K562 (cell line): ENCODE measurements around the gene CFAP97D2. TPM values are rescaled to one million over a fixed set of nuclear protein-coding genes. Genes with fewer than 3 reads are reported as not detected.

Experiments
- ATAC-seq: fragments of 200-7000 bp; cut with Tn5 transposase; 3 replicates; pipeline ENCODE4 v1.9.1; 2020; ENCODE audit warnings: moderate library complexity
- BruUV-seq: library from RNA; stranded (reverse); fragments of 400-500 nt; replicated peaks from 2 replicates; lab custom pipeline; 2021; lab: Mats Ljungman, UMichigan
- CTCF ChIA-PET: fragments of 300-600 bp; formaldehyde crosslinking; extraction: SDS; loops from one replicate; lab custom pipeline; 2021; ENCODE audit warnings: low intra/inter-chr PET ratio; lab: Yijun Ruan, JAX
- POLR2A ChIA-PET: fragments of 300-600, 350-650 bp; sonication (Branson Sonifier 250); formaldehyde crosslinking; extraction: SDS; loops from one replicate; lab custom pipeline; 2021; ENCODE audit warnings: antibody characterized with exemption, inconsistent platforms; lab: Yijun Ruan, JAX
- DNase-seq, 4 experiments: peaks; one replicate each; pipeline versions ENCODE4 v3.0.0 to v3.0.0-alpha.2; 2011 to 2018; ENCODE audit warnings: low spot score in 3 of 4, mixed read lengths in 3 of 4; ENCODE audit errors: extremely low read depth in 1 of 4
- FAIRE-seq: peaks from 2 replicates; lab custom pipeline; 2011; peaks lifted over from hg19 to GRCh38; lab: Jason Lieb, UNC
- H2AFZ ChIP-seq: 2 replicates; pipeline ENCODE4 v1.6.0; 2011; ENCODE audit warnings: low read depth, low read length, control low read depth, inconsistent platforms
- H3K27ac ChIP-seq: fragments of 200-600 bp; 3 replicates; pipeline ENCODE4 v1.8.0; 2011; ENCODE audit warnings: low read depth, mild to moderate bottlenecking, control low read depth, inconsistent platforms, low read length, moderate library complexity, mixed read lengths; ENCODE audit errors: extremely low read depth
- H3K27me3 ChIP-seq, 2 experiments: fragments of 300-600 bp in 1 of 2; 2 replicates in 1 of 2; 3 replicates in 1 of 2; pipeline versions ENCODE4 v1.6.0 to v1.8.0; 2011; ENCODE audit warnings: inconsistent platforms in 2 of 2, low read length in 2 of 2, mild to moderate bottlenecking in 1 of 2, mixed read lengths in 1 of 2, moderate library complexity in 1 of 2; ENCODE audit not compliant: control insufficient read depth in 2 of 2, insufficient read depth in 2 of 2
- H3K36me3 ChIP-seq: fragments of 300-600 bp; 3 replicates; pipeline ENCODE4 v1.8.0; 2011; ENCODE audit warnings: mild to moderate bottlenecking, low read length, inconsistent platforms; ENCODE audit not compliant: control insufficient read depth, insufficient read depth
- H3K4me1 ChIP-seq, 2 experiments: fragments of 200-600 bp in 1 of 2; replicated peaks in 1 of 2; 2 replicates in 1 of 2; 3 replicates in 1 of 2; pipeline versions ENCODE4 v1.5.1 to v1.8.0; 2011; ENCODE audit warnings: inconsistent platforms in 2 of 2, low read length in 2 of 2, mild to moderate bottlenecking in 1 of 2, mixed read lengths in 1 of 2, moderate library complexity in 1 of 2; ENCODE audit not compliant: control insufficient read depth in 2 of 2, insufficient read depth in 2 of 2
- H3K4me2 ChIP-seq: 2 replicates; pipeline ENCODE4 v1.6.1; 2011; ENCODE audit warnings: low read length, control low read depth, inconsistent platforms, mixed read lengths; ENCODE audit not compliant: insufficient read depth
- H3K4me3 ChIP-seq: fragments of 200-600 bp; sonication (generic), shearing (Covaris generic); 2 replicates; pipeline ENCODE4 v1.5.1; 2016; ENCODE audit warnings: control low read depth, inconsistent platforms
- H3K79me2 ChIP-seq: fragments of 200-600 bp; 3 replicates; pipeline ENCODE4 v1.8.0; 2011; ENCODE audit warnings: low read length, inconsistent platforms; ENCODE audit not compliant: control insufficient read depth, insufficient read depth
- H3K9ac ChIP-seq, 2 experiments: 2 replicates each; pipeline versions ENCODE4 v1.6.0 to v1.6.1; 2011; ENCODE audit warnings: low read depth in 2 of 2, low read length in 2 of 2, control low read depth in 1 of 2, inconsistent platforms in 1 of 2, mild to moderate bottlenecking in 1 of 2, mixed read lengths in 1 of 2; ENCODE audit not compliant: insufficient read depth in 1 of 2
- H3K9me1 ChIP-seq: one replicate; pipeline ENCODE4 v1.6.0; 2011; ENCODE audit warnings: inconsistent platforms, mild to moderate bottlenecking, low read length, moderate library complexity; ENCODE audit not compliant: control insufficient read depth, insufficient read depth
- H3K9me3 ChIP-seq: replicated peaks from 2 replicates; pipeline ENCODE4 v1.5.1; 2011; ENCODE audit warnings: low read depth, low read length, inconsistent platforms; ENCODE audit not compliant: control insufficient read depth, insufficient read depth
- H4K20me1 ChIP-seq: replicated peaks from 2 replicates; pipeline ENCODE4 v1.6.1; 2011; ENCODE audit warnings: low read length, inconsistent platforms, mixed read lengths; ENCODE audit not compliant: control insufficient read depth, insufficient read depth
- DMBX1 ChIP-seq: fragments of 250-450 bp; sonication (Bioruptor Pico); IDR thresholded peaks from 2 replicates; pipeline ENCODE4 v1.8.0; 2022; ENCODE audit warnings: inconsistent platforms, mild to moderate bottlenecking, moderate library complexity, borderline replicate concordance
- ETS2 ChIP-seq: IDR thresholded peaks from 2 replicates; pipeline ENCODE4 v1.6.1; 2016; ENCODE audit warnings: borderline replicate concordance, missing genetic modification characterization, mild to moderate bottlenecking, moderate library complexity, missing compliant biosample characterization; ENCODE audit not compliant: poor library complexity, severe bottlenecking
- FOXO4 ChIP-seq: fragments of 450-650 bp; formaldehyde crosslinking; IDR thresholded peaks from 2 replicates; pipeline ENCODE4 v1.4.0; 2020; ENCODE audit warnings: mild to moderate bottlenecking, moderate library complexity
- HDGF ChIP-seq: fragments of 450-650 bp; IDR thresholded peaks from 2 replicates; pipeline ENCODE4 v1.6.1; 2016
- HMBOX1 ChIP-seq: sonication (generic); IDR thresholded peaks from 2 replicates; pipeline ENCODE4 v1.6.1; 2016
- KAT2B ChIP-seq: IDR thresholded peaks from one replicate; pipeline ENCODE4 v1.6.1; 2012; ENCODE audit warnings: low read depth, mild to moderate bottlenecking, control low read depth, inconsistent platforms, low read length, moderate library complexity
- KDM1A ChIP-seq, 2 experiments: fragments of 450-650 bp; IDR thresholded peaks; 2 replicates each; pipeline ENCODE4 v1.6.1; 2016; ENCODE audit warnings: mild to moderate bottlenecking in 2 of 2
- LCOR ChIP-seq: sonication (generic); formaldehyde crosslinking; IDR thresholded peaks from 2 replicates; pipeline ENCODE4 v1.8.0; 2022; ENCODE audit warnings: mild to moderate bottlenecking, missing genetic modification reagents
- MLLT1 ChIP-seq, 2 experiments: fragments of 450-650 bp; IDR thresholded peaks; 2 replicates each; pipeline ENCODE4 v1.6.1; 2016
- MLX ChIP-seq, 2 experiments: fragments of 450-650 bp in 1 of 2; sonication (generic) in 1 of 2; formaldehyde crosslinking; conservative IDR thresholded peaks; 2 replicates each; pipeline versions ENCODE4 v1.4.0 to v1.8.1; 2020 to 2022; ENCODE audit warnings: mild to moderate bottlenecking in 1 of 2, missing genetic modification reagents in 1 of 2
- NFYB ChIP-seq: IDR thresholded peaks from 2 replicates; pipeline ENCODE4 v1.6.1; 2011; ENCODE audit warnings: mild to moderate bottlenecking, moderate library complexity; ENCODE audit not compliant: insufficient read length; ENCODE audit errors: extremely low read depth
- SFPQ ChIP-seq: fragments of 200-400 bp; formaldehyde crosslinking; IDR thresholded peaks from 2 replicates; pipeline ENCODE4 v1.6.1; 2017; ENCODE audit warnings: mild to moderate bottlenecking, low read depth, low read length, moderate library complexity
- TRIM24 ChIP-seq, 2 experiments: fragments of 450-650 bp; IDR thresholded peaks; 2 replicates each; pipeline ENCODE4 v1.6.1; 2016
- ZBTB1 ChIP-seq: sonication (generic); formaldehyde crosslinking; IDR thresholded peaks from 2 replicates; pipeline ENCODE4 v1.8.1; 2023; ENCODE audit warnings: missing genetic modification reagents, low read depth, mild to moderate bottlenecking, borderline replicate concordance
- ZNF140 ChIP-seq: fragments of 250-450 bp; sonication (Bioruptor Pico); IDR thresholded peaks from 2 replicates; pipeline ENCODE4 v1.8.0; 2021; ENCODE audit warnings: moderate library complexity, mild to moderate bottlenecking, inconsistent platforms
- ZNF224 ChIP-seq: sonication (generic); formaldehyde crosslinking; IDR thresholded peaks from 2 replicates; pipeline ENCODE4 v1.8.0; 2022; ENCODE audit warnings: mild to moderate bottlenecking, missing genetic modification reagents
- ZNF561 ChIP-seq: fragments of 450-650 bp; formaldehyde crosslinking; conservative IDR thresholded peaks from 2 replicates; pipeline ENCODE4 v1.4.0; 2020; ENCODE audit warnings: mild to moderate bottlenecking, moderate library complexity
- WGBS: fragments of 100-300 bp; shearing (Covaris generic); methylation state at CpG from one replicate; pipeline ENCODE4 v1.1.6; 2016; ENCODE audit warnings: low coverage, mixed read lengths; ENCODE audit not compliant: insufficient coverage; ENCODE audit errors: missing lambda C conversion rate; 5-methylcytosine and 5-hydroxymethylcytosine counted together
- in situ Hi-C: fragments of 300-500 bp; cut with MboI; formaldehyde crosslinking; loops from 4 replicates; pipeline ENCODE4 v1.15.0; 2018; ENCODE audit warnings: inconsistent platforms, mixed read lengths
- intact Hi-C: fragments of 100-400 bp; cut with micrococcal nuclease; formaldehyde crosslinking; loops from 2 replicates; pipeline ENCODE4 v1.14.2; 2022
- polyA plus RNA-seq, 8 experiments: library from polyadenylated mRNA; depleted of rRNA in 4 of 8; stranded (reverse) in 5 of 8; unstranded in 3 of 8; fragments of >200 nt; fragmentation: Nextera tagmentation in 2 of 8; fragmentation: Illumina TruSeq in 1 of 8; extraction: Ambion mirVana in 2 of 8; extraction: Trizol in 1 of 8; gene quantifications; 2 replicates each; pipeline versions ENCODE4 v1.2.1 to v1.2.3, GENCODE V29; 2011 to 2014; ENCODE audit warnings: inconsistent platforms in 1 of 8, missing spikeins in 1 of 8
- total RNA-seq, 7 experiments: library from RNA; depleted of rRNA in 6 of 7; stranded (reverse); fragments of >200 nt in 6 of 7; fragmentation: Illumina TruSeq in 2 of 7; extraction: Trizol in 2 of 7; gene quantifications; 2 replicates each; pipeline versions ENCODE4 v1.2.1 to v1.2.3, GENCODE V29; 2011 to 2021; ENCODE audit warnings: low replicate concordance in 1 of 7

The CFAP97D2 gene
- total and polyA plus RNA-seq, 9 of the 15 experiments (the other 6 are each of a cell fraction or from before 2014, with no cell fraction given), result not detected

- POLR2A ChIA-PET, result no interaction called here
- TF ChIP-seq ZBTB1 (no peak), ZNF561 (CRISPR knock-in tag) (no peak), LCOR (CRISPR knock-in tag) (no peak), TRIM24 (IDR thresholded peaks at IDR 0.05) (no peak), FOXO4 (no peak), ETS2 (no peak), SFPQ (no peak), HMBOX1 (no peak), KDM1A (IDR thresholded peaks at IDR 0.05) (no peak), MLLT1 (IDR thresholded peaks at IDR 0.05) (no peak), MLX (CRISPR knock-in tag; conservative IDR thresholded peaks at IDR 0.05) (no peak), DMBX1 (CRISPR knock-in tag) (no peak), NFYB (no peak), ZNF224 (CRISPR knock-in tag) (no peak), ZNF140 (CRISPR knock-in tag) (no peak), KAT2B (no peak), HDGF (no peak)
Observed at GRCh38 chr13:114173272-114173671, 5.8 kb upstream of the CFAP97D2 start.

More at GRCh38 chr13:114173272-114173671, 5.8 kb upstream of the CFAP97D2 start:
- H4K20me1 ChIP-seq, result no peaks in the 10 kb centered on the region
- no peak for FAIRE-seq
- no peak overlapping the region for H3K4me2 ChIP-seq
- H3K9ac ChIP-seq, result no peak overlapping the region
- H3K4me1 ChIP-seq, result peaks cover 0 to 9% of the 10 kb centered on the region in 2 experiments; a peak in 1 of 5 replicates
- no peak overlapping the region for H3K4me3 ChIP-seq
- CTCF ChIA-PET, result no interaction called here
- no peak overlapping the region for H3K27ac ChIP-seq
- peaks cover under 1 to 6% of the 10 kb centered on the region in 2 experiments; a peak in 3 of 5 replicates for H3K27me3 ChIP-seq
- intact Hi-C loops, result no loop called here
- peaks cover 3% of the 10 kb centered on the region; the same call in 1 of the 2 replicates for H3K9me3 ChIP-seq
- in situ Hi-C loops, result no loop called here
- no peak for DNase-seq
- no TSS peak for BruUV-seq
- H2AFZ ChIP-seq, result no peak overlapping the region
- H3K9me1 ChIP-seq, result no peaks in the 10 kb centered on the region
- no peak for ATAC-seq
- H3K36me3 ChIP-seq, result no peaks in the 10 kb centered on the region
- H3K79me2 ChIP-seq, result no peaks in the 10 kb centered on the region
- WGBS, result 17% methylated on average over 3 of the region's 3 CpGs
